ENCODE results near the gene ISLR. TPM values are rescaled to one million over a fixed set of nuclear protein-coding genes. Genes with fewer than 3 reads are reported as not detected.
A peak's percentile ranks its signal among the peaks of the same experiment; 100 is the strongest.

ISLR gene
- total and polyA plus RNA-seq, 2 of the 8 experiments (the other 6 are each of a cell fraction or from before 2014, with no cell fraction given), result 0.29 to 0.35 TPM

DNA sequence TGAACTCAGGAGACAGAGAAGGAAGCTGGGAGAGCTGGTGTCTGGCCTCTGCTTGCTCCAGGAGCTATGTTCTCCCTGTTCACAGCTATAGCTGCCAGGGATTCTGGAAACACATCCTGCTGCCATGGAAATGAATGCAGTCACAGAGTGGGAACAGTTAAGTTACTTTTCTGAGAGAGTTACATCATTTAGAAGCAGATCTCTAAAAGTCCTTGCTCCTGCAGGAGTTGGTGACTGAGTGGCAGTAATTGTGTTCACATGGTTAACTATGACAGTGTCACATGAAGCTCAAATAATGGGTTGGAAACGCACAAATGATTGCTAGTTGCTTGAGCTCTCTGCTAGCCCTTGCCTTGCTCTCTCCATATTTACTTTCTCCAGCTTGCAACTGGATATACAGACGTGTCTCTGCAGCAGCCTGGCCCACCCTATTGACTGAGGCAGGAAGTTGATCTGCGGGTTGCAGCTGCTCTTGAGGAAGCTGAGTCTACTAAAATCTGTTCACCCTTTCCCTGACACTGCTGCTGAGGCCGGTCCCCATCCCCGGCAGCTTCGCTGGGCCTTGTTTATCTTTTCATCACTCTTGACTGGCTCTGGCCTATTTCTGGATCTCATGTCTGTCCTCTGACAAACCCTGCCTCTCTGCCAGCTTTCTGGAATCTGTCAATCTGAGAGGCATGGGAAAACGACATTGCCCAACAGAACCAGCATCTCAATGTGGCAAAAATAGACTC, 16.7 kb upstream of the ISLR start:
- H3K27me3 ChIP-seq (replicated peaks in 1 of 4; ENCODE audit: control insufficient read depth in 3 of 4, extremely low read depth in 1 of 4, insufficient read depth in 3 of 4, low read length in 3 of 4), result no peaks in the 10 kb centered on the region; a peak in 1 of 7 replicates
- no peaks in the 10 kb centered on the region for H3K79me2 ChIP-seq (ENCODE audit: control insufficient read depth in 1 of 2, insufficient read depth in 2 of 2, low read length in 2 of 2)
- no peak overlapping the region for H4K8ac ChIP-seq (ENCODE audit: extremely low read depth, insufficient read depth, low read length)
- H3K18ac ChIP-seq (ENCODE audit: extremely low read depth, low read length), result no peak overlapping the region
- H3K79me1 ChIP-seq (ENCODE audit: low read depth, low read length), result no peaks in the 10 kb centered on the region
- H4K91ac ChIP-seq (replicated peaks; ENCODE audit: insufficient read length, low read length), result no peak overlapping the region
- no peak overlapping the region for H3K4me3 ChIP-seq (ENCODE audit: extremely low read depth in 1 of 4, insufficient read depth in 2 of 4, low read depth in 3 of 4, low read length in 4 of 4)
- H2AK5ac ChIP-seq (ENCODE audit: low read depth, low read length), result no peak overlapping the region
- 79% methylated on average over 7 of the region's 7 CpGs; no CpG with 5 or more reads in 1 of the 2 experiments for WGBS, 2 experiments (ENCODE audit: extremely low coverage in 1 of 2, insufficient coverage in 1 of 2, insufficient read length in 1 of 2, insufficient replicate concordance in 2 of 2, low coverage in 1 of 2, low lambda C conversion rate in 2 of 2, missing lambda C conversion rate in 1 of 2)
- FAIRE-seq, result no peak
- no peak overlapping the region for H2BK5ac ChIP-seq (ENCODE audit: low read depth, low read length)
- no peak for DNase-seq (ENCODE audit: low read depth in 1 of 2, low spot score in 2 of 2)
- H2AFZ ChIP-seq (ENCODE audit: low read length), result peak overlapping the region; percentile 56
- no peak overlapping the region for H2BK15ac ChIP-seq (ENCODE audit: low read length)
- no peak overlapping the region for H2BK12ac ChIP-seq (ENCODE audit: low read depth, low read length)
- no peak overlapping the region for H2BK120ac ChIP-seq (replicated peaks; ENCODE audit: low read depth, low read length)
- H3K36me3 ChIP-seq (ENCODE audit: control insufficient read depth in 2 of 4, insufficient read depth in 4 of 4, low read length in 3 of 4), result no peaks in the 10 kb centered on the region
- ChIA-PET CTCF (ENCODE audit: partially characterized antibody) (interaction anchor here (0.7 to 4.5 kb wide), 12 partner anchors 8 to 165 kb away, joined by 3 to 24 read pairs (median 4); no protein-coding TSS in a partner anchor), POLR2A (ENCODE audit: partially characterized antibody) (interaction anchor here (1.0 to 1.7 kb wide), 2 partner anchors 12 to 18 kb away, joined by 3 to 4 read pairs; no protein-coding TSS in a partner anchor)
- H4K20me1 ChIP-seq (replicated peaks in 1 of 2; ENCODE audit: control insufficient read depth in 1 of 2, insufficient read depth in 2 of 2, low read length in 2 of 2), result no peaks in the 10 kb centered on the region
- H3K23ac ChIP-seq (ENCODE audit: insufficient read length), result no peak overlapping the region
- no peak overlapping the region for H3K27ac ChIP-seq (ENCODE audit: low read depth, low read length)
- no peak overlapping the region for H2BK20ac ChIP-seq (ENCODE audit: low read length)
- H3K23me2 ChIP-seq (ENCODE audit: low read depth, low read length), result no peaks in the 10 kb centered on the region
- no peak overlapping the region for H3K56ac ChIP-seq (replicated peaks; ENCODE audit: insufficient read length, low read depth, low read length)
- H3K4me2 ChIP-seq (ENCODE audit: insufficient read depth in 1 of 2, low read depth in 2 of 2, low read length in 2 of 2), result no peak overlapping the region
- no peak overlapping the region for H3K14ac ChIP-seq (ENCODE audit: insufficient read length)
- no peak overlapping the region for H3K9ac ChIP-seq (replicated peaks in 1 of 4; ENCODE audit: extremely low read depth in 1 of 4, low read depth in 3 of 4, low read length in 3 of 4)
- peaks cover 0 to 2% (median 0%) of the 10 kb centered on the region in 4 experiments; a peak in 1 of 7 replicates for H3K4me1 ChIP-seq (replicated peaks in 1 of 4; ENCODE audit: control insufficient read depth in 3 of 4, insufficient read depth in 4 of 4, low read length in 3 of 4)
- H3K4ac ChIP-seq (replicated peaks; ENCODE audit: insufficient read length, low read depth, low read length), result no peak overlapping the region
- H3K9me3 ChIP-seq (ENCODE audit: insufficient read depth in 2 of 2, low read depth in 1 of 2, low read length in 1 of 2), result no peaks in the 10 kb centered on the region
- H4K5ac ChIP-seq (ENCODE audit: insufficient read length, low read depth, low read length), result no peak overlapping the region
- TF ChIP-seq POLR2AphosphoS5 (IDR thresholded peaks at IDR 0.05; ENCODE audit: low read depth, low read length), result no peak
- no peak for TF ChIP-seq KDM4A (IDR thresholded peaks at IDR 0.05; ENCODE audit: low read depth, low read length, severe bottlenecking)
- TF ChIP-seq SIRT6 (IDR thresholded peaks at IDR 0.05; ENCODE audit: low read length), result no peak
- TF ChIP-seq NANOG (IDR thresholded peaks at IDR 0.05; ENCODE audit: insufficient read depth, low read depth, low read length, poor library complexity, severe bottlenecking), result no peak
- TF ChIP-seq, protein P1, sequence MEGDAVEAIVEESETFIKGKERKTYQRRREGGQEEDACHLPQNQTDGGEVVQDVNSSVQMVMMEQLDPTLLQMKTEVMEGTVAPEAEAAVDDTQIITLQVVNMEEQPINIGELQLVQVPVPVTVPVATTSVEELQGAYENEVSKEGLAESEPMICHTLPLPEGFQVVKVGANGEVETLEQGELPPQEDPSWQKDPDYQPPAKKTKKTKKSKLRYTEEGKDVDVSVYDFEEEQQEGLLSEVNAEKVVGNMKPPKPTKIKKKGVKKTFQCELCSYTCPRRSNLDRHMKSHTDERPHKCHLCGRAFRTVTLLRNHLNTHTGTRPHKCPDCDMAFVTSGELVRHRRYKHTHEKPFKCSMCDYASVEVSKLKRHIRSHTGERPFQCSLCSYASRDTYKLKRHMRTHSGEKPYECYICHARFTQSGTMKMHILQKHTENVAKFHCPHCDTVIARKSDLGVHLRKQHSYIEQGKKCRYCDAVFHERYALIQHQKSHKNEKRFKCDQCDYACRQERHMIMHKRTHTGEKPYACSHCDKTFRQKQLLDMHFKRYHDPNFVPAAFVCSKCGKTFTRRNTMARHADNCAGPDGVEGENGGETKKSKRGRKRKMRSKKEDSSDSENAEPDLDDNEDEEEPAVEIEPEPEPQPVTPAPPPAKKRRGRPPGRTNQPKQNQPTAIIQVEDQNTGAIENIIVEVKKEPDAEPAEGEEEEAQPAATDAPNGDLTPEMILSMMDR (IDR thresholded peaks at IDR 0.05; ENCODE audit: control extremely low read depth in 1 of 3, insufficient read depth in 1 of 3, low read depth in 1 of 3, low read length in 3 of 3), result no peak
- no peak for TF ChIP-seq TBP (IDR thresholded peaks at IDR 0.05; ENCODE audit: low read depth, low read length)
- TF ChIP-seq YY1 (IDR thresholded peaks at IDR 0.05; ENCODE audit: low read depth, low read length), result no peak
- TF ChIP-seq, protein P2, sequence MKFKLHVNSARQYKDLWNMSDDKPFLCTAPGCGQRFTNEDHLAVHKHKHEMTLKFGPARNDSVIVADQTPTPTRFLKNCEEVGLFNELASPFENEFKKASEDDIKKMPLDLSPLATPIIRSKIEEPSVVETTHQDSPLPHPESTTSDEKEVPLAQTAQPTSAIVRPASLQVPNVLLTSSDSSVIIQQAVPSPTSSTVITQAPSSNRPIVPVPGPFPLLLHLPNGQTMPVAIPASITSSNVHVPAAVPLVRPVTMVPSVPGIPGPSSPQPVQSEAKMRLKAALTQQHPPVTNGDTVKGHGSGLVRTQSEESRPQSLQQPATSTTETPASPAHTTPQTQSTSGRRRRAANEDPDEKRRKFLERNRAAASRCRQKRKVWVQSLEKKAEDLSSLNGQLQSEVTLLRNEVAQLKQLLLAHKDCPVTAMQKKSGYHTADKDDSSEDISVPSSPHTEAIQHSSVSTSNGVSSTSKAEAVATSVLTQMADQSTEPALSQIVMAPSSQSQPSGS (IDR thresholded peaks at IDR 0.05; ENCODE audit: low read length), result no peak

All from H1 (cell line).